Adipocyte (in vitro differentiated cells): Measurements from ENCODE around the gene HIVEP1.

Source experiments
- DNase-seq: peaks from one replicate; pipeline ENCODE4 v3.0.0-alpha.2; 2015; ENCODE audit warnings: low read depth
- H3K27me3 ChIP-seq: replicated peaks from 2 replicates; pipeline ENCODE4 v1.7.0; 2013; ENCODE audit warnings: mild to moderate bottlenecking, low read length, moderate library complexity; ENCODE audit not compliant: control insufficient read depth, insufficient read depth
- H3K36me3 ChIP-seq: 2 replicates; pipeline ENCODE4 v1.7.0; 2013; ENCODE audit warnings: low read length, mild to moderate bottlenecking, moderate library complexity; ENCODE audit not compliant: control insufficient read depth, insufficient read depth, severe bottlenecking
- H3K4me1 ChIP-seq: 2 replicates; pipeline ENCODE4 v1.7.0; 2013; ENCODE audit warnings: mild to moderate bottlenecking, low read length, moderate library complexity; ENCODE audit not compliant: control insufficient read depth, insufficient read depth
- H3K4me3 ChIP-seq: 2 replicates; pipeline ENCODE4 v1.7.0; 2013; ENCODE audit warnings: mild to moderate bottlenecking, low read length, moderate library complexity
- H3K9ac ChIP-seq: 2 replicates; pipeline ENCODE4 v1.7.0; 2013; ENCODE audit warnings: mild to moderate bottlenecking, low read length, moderate library complexity
- H3K9me3 ChIP-seq: 2 replicates; pipeline ENCODE4 v1.7.0; 2013; ENCODE audit warnings: mild to moderate bottlenecking, low read length, moderate library complexity; ENCODE audit not compliant: control insufficient read depth

HIVEP1 gene

DNA sequence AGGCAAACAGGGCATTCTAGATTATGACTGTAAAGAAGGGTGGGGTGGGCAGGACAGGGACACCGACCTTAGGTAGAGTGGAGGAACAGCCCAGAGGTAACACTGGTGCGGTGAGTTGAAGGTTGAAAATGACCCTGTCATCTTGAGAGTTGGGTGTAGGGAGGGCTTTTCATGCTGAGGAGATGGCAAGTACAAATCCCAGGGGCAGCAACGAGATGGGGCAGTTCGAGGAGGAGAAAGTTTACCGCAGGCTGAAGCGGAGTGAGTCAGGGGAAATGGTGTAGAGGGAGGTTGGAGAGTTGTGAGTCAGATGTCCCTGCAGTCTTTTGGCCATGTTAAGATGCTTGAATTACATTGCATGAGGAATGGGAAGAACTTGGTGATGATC, 101.1 kb downstream of the HIVEP1 start:
- DNase-seq: peak; percentile 15
- H3K9ac ChIP-seq: no peak overlapping the region
- H3K9me3 ChIP-seq: peaks cover 14% of the 10 kb centered on the region
- peaks cover 13% of the 10 kb centered on the region for H3K36me3 ChIP-seq
- no peaks in the 10 kb centered on the region for H3K27me3 ChIP-seq
- H3K4me3 ChIP-seq: no peak overlapping the region
- H3K4me1 ChIP-seq: no peaks in the 10 kb centered on the region

DNA sequence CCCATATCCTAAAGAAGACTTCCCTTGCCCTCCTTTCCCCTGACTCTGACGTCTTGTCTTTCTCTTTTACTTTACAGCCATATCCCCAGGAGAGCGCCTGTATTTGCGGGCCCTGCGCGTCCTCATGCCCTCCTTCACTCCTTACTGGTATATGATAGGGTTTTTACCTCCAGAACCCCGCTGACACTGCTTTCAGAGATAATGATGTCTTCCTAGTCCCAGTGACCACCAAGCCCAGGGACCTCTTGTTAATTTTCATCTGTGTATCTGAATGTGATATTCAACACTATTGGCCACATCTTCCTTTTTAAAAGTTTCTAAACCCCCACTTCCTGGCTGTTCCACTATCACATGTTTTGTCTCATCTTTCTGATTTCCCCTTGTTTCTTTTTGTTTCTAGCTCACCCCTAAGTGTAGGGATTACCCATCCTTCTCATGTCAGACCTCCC, 102.0 kb downstream of the HIVEP1 start:
- no peak for DNase-seq

DNA sequence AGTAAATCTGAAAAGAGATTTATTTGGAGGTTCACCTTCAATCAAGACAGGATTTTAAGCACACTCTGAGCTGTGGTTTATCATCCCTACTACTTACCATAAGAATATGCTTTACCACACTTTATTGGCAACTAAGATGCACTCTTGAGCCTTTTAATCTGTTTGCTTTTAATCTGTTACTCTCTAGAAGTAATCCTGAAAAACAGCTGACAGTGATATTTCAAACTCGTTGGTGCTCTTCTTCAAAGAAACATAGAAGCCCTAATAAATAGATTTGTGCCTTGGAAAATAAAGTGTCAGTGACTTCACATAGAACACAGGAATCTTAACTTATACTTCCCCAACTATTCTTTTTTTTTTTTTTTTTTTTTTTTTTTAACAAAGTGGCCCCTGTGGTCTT, 102.9 kb downstream of the HIVEP1 start:
- peaks cover 6% of the 10 kb centered on the region for H3K36me3 ChIP-seq
- no peak overlapping the region for H3K4me3 ChIP-seq
- H3K9ac ChIP-seq: no peak overlapping the region
- no peak for DNase-seq
- H3K9me3 ChIP-seq: peaks cover 14% of the 10 kb centered on the region
- H3K27me3 ChIP-seq: no peaks in the 10 kb centered on the region
- H3K4me1 ChIP-seq: no peaks in the 10 kb centered on the region

More for the DNA sequence above, 102.0 kb downstream of the HIVEP1 start:
- no peaks in the 10 kb centered on the region for H3K4me1 ChIP-seq
- H3K9me3 ChIP-seq: peaks cover 14% of the 10 kb centered on the region
- no peak overlapping the region for H3K4me3 ChIP-seq
- H3K9ac ChIP-seq: no peak overlapping the region
- H3K27me3 ChIP-seq: no peaks in the 10 kb centered on the region
- peaks cover 13% of the 10 kb centered on the region for H3K36me3 ChIP-seq

DNA sequence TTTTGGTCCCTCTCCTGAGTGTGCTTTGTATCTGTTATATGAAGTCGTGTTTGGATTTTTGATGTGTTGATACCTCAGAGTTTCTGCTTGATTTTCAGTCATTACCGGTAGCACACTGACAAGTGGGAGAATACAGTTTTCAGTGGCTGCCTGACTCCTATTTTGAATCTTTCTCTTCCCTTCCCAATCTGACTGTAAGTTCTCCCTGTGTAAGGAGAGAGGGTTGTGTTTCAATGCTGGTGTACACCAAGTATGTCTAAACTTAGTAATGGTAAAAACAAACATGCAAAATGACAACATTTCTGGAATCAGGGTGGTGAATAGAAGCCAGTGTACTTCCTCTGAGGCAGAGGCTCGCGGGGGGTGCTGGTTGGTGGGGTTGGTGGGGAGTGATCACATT, 103.4 kb downstream of the HIVEP1 start:
- Histone ChIP-seq H3K36me3 (peaks cover 7% of the 10 kb centered on the region), H3K4me3 (no peak overlapping the region), H3K27me3 (no peaks in the 10 kb centered on the region), H3K4me1 (no peaks in the 10 kb centered on the region), H3K9ac (no peak overlapping the region), H3K9me3 (peaks cover 14% of the 10 kb centered on the region)
- no peak for DNase-seq

DNA sequence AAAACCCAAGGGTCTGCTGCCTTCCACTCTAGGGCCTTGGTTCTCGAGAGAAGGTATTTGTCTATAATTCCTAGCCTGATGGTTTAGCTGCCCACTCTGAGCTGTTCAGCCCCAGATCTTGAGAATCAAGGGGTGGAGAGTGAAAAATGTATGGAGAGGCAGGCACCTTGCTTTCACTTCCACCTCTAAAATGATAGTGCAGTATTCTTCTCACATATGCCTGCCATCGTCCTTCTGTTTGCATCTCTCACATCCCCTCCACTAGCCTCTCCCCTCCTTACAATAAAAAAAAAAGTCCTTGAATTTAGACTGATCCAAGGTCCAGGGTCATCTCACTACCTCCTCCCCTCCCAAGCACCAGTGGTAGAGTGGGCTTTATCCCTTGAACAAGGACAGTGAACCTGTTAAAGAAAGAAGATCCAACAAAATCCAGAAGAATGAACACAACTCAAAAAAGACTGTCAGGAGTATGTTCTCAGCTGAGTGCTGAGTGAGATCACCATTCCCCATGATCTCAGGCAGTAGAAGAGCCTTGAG, 104.2 kb downstream of the HIVEP1 start:
- Histone ChIP-seq H3K9ac (no peak overlapping the region), H3K4me1 (no peaks in the 10 kb centered on the region), H3K9me3 (peaks cover 14% of the 10 kb centered on the region), H3K27me3 (no peaks in the 10 kb centered on the region), H3K36me3 (peaks cover 13% of the 10 kb centered on the region), H3K4me3 (no peak overlapping the region)
- no peak for DNase-seq

DNA sequence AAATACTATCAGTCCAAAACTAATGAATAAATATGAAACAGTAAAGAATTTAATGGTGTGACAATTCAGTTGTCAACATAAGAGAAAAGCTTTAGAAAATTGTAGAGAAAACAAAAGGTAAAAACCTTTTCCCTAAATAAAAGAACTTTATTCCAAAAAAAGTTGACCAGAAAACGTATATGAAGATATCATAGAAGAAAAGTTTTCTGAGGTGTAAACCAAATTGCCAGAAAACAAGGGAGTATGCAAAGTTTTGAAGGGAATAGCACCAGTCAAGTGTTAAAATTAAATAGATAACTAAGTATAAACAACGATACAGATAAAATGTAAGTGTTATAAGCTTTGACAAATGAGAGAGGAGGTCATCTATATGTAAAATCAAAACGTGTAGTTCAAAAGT, 104.9 kb downstream of the HIVEP1 start:
- no peak overlapping the region for H3K9ac ChIP-seq
- DNase-seq: no peak
- peaks cover 14% of the 10 kb centered on the region for H3K9me3 ChIP-seq
- no peaks in the 10 kb centered on the region for H3K27me3 ChIP-seq
- H3K36me3 ChIP-seq: peaks cover 19% of the 10 kb centered on the region
- H3K4me3 ChIP-seq: no peak overlapping the region
- no peaks in the 10 kb centered on the region for H3K4me1 ChIP-seq

DNA sequence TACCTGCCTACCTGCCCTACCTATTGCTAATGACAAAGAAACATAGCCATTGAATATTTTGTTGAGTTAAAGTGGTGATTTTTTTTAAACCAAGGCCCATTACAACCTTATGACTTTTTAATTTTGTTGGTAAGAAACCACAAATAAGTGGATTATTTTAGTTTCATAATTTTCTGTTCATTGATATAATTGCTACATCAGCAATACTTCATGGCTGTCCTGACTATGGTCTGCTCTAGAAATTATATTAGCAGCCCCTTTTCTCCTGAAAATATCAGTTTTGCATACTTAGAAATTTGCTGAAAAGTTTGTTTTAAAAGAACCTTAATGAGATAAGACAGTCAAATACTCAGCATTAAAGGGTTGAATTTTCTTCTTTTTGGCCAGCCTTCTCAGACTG, 106.5 kb downstream of the HIVEP1 start:
- Histone ChIP-seq H3K4me1 (no peaks in the 10 kb centered on the region), H3K9ac (no peak overlapping the region), H3K27me3 (no peaks in the 10 kb centered on the region), H3K4me3 (no peak overlapping the region), H3K36me3 (peaks cover 21% of the 10 kb centered on the region), H3K9me3 (peaks cover 14% of the 10 kb centered on the region)
- no peak for DNase-seq

DNA sequence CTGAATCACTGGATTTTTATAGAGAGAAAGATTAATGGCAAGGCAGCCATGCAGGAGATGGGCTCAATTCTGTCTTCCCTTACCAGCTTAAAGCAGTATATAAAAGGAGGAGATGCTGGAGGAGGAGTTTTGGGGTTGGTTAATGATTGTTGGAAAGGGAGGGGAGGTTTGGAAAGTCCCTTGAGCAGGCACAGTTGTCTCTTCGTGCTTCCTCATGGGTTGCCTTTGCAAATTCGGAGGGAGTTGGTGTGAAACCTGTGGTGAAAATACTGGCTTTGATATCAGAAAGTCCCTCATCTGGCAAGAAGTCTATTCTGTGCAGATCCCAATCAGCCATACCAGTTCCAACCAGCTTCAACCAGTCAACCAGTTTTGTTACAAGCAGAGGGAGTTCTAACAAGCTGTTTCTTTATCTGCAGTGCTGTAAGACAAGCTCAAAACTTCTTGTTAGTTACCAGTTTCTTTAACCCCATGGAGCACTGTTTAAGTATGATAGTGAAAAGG, 107.0 kb downstream of the HIVEP1 start:
- no peak for DNase-seq
- Histone ChIP-seq H3K9me3 (peaks cover 14% of the 10 kb centered on the region), H3K36me3 (peaks cover 21% of the 10 kb centered on the region), H3K9ac (no peak overlapping the region), H3K27me3 (no peaks in the 10 kb centered on the region), H3K4me1 (peaks cover 3% of the 10 kb centered on the region), H3K4me3 (no peak overlapping the region)

DNA sequence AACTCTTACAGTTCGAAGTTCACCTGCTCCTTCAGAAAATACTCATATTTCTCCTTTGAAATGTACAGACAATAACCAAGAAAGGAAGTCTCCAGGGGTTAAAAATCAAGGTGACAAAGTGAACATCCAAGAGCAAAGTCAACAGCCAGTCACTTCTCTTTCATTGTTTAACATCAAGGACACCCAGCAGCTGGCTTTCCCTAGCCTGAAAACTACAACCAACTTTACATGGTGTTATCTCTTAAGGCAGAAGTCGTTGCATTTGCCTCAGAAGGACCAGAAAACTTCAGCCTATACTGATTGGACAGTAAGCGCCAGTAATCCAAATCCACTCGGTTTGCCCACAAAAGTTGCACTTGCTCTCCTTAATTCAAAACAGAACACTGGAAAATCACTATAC, 113.3 kb downstream of the HIVEP1 start:
- Histone ChIP-seq H3K4me3 (no peak overlapping the region), H3K9ac (no peak overlapping the region), H3K36me3 (peaks cover 26% of the 10 kb centered on the region), H3K9me3 (no peaks in the 10 kb centered on the region), H3K4me1 (peaks cover 9% of the 10 kb centered on the region), H3K27me3 (no peaks in the 10 kb centered on the region)
- DNase-seq: no peak

DNA sequence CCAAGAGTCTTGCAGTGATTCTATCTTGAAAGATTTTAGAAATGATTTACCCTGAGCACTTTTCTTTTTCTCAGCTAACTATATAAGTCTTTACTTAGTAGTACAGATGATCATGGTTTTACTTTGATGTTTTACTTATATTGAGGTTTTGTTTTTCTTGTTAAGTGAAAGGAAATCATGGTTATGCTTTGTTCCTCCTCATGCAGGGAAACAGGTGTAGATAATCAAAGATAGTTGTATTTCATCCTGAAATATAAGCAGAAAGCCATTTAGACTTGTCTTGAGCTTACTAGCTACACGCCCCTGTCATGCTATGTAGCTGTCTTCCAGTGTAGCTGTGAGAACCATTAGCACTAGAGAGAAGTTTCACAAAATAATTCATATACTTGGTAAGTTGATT, 113.9 kb downstream of the HIVEP1 start:
- no peak overlapping the region for H3K4me3 ChIP-seq
- peaks cover 9% of the 10 kb centered on the region for H3K4me1 ChIP-seq
- DNase-seq: no peak
- H3K27me3 ChIP-seq: no peaks in the 10 kb centered on the region
- no peaks in the 10 kb centered on the region for H3K9me3 ChIP-seq
- H3K9ac ChIP-seq: no peak overlapping the region
- H3K36me3 ChIP-seq: peaks cover 19% of the 10 kb centered on the region

DNA sequence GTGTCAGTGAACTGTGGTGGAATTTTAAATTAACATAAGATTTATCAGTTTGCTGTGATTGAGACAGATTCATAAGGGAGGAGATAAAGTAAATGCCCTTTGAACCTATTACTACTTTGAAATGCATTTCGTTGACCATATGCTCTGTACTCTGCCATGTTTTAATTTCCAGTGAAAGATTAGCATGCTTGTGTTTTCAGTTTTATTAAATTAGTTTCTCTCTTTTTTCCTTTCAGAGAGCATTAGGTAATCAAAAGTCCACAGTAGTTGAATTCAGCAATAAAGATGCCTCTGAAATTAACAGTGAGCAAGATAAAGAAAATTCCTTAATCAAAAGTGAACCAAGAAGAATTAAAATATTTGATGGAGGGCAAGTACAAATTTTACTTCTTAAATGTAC, 117.4 kb downstream of the HIVEP1 start:
- Histone ChIP-seq H3K36me3 (peaks cover 10% of the 10 kb centered on the region), H3K9me3 (no peaks in the 10 kb centered on the region), H3K27me3 (no peaks in the 10 kb centered on the region), H3K9ac (no peak overlapping the region), H3K4me1 (peaks cover 2% of the 10 kb centered on the region), H3K4me3 (no peak overlapping the region)
- no peak for DNase-seq
